Activated CD8-positive, alpha-beta T cell treated with anti-CD3 and anti-CD28 coated beads for 36 hours (primary cell): Measurements from ENCODE around the gene SND1. TPM values are rescaled to one million over a fixed set of nuclear protein-coding genes. Genes with fewer than 3 reads are reported as not detected.

Experiments
- ATAC-seq: fragments of 200-7000 bp; cut with Tn5 transposase; one replicate; pipeline ENCODE4 v1.10.0; 2021; ENCODE audit warnings: mild to moderate bottlenecking, moderate library complexity
- CTCF ChIA-PET: fragments of 350-600 bp; sonication (Branson Sonifier 250); formaldehyde crosslinking; loops from one replicate; lab custom pipeline; 2021; ENCODE audit warnings: antibody characterized with exemption; lab: Charles Lee
- POLR2A ChIA-PET: fragments of 350-600 bp; sonication (Branson Sonifier 250); formaldehyde crosslinking; loops from one replicate; lab custom pipeline; 2021; ENCODE audit warnings: antibody characterized with exemption; lab: Charles Lee
- DNase-seq: peaks from one replicate; pipeline ENCODE4 v3.0.0-alpha.2; 2020
- H3K27ac Mint-ChIP-seq: one replicate; pipeline ENCODE4 v1.8.0; 2021; ENCODE audit warnings: mild to moderate bottlenecking, mixed read lengths
- H3K27me3 Mint-ChIP-seq: one replicate; pipeline ENCODE4 v1.8.0; 2021; ENCODE audit warnings: mixed read lengths
- H3K36me3 Mint-ChIP-seq: one replicate; pipeline ENCODE4 v1.8.0; 2021; ENCODE audit warnings: low read depth, mixed read lengths
- H3K4me1 Mint-ChIP-seq: one replicate; pipeline ENCODE4 v1.8.0; 2021; ENCODE audit warnings: low read depth, mixed read lengths
- H3K4me3 Mint-ChIP-seq: one replicate; pipeline ENCODE4 v1.8.0; 2021; ENCODE audit warnings: mild to moderate bottlenecking, moderate library complexity, mixed read lengths
- H3K9me3 Mint-ChIP-seq: one replicate; pipeline ENCODE4 v1.8.0; 2021; ENCODE audit warnings: mixed read lengths
- intact Hi-C: fragments of 100-400 bp; cut with micrococcal nuclease; formaldehyde crosslinking; loops from one replicate; pipeline ENCODE4 v1.10.0; 2022
- total RNA-seq, 2 experiments: library from RNA; stranded (reverse); gene quantifications; one replicate each; pipeline ENCODE4 v1.2.3, GENCODE V29; 2021
- TF ChIP-seq, protein P1 (sequence below): fragments of 200-600 bp; IDR thresholded peaks from one replicate; pipeline ENCODE4 v1.8.0; 2022; ENCODE audit warnings: antibody characterized with exemption, mild to moderate bottlenecking

The SND1 gene
- total RNA-seq, 2 experiments from 2014 or later = 206 to 208 TPM

- POLR2A ChIA-PET = interaction anchor here (0.5 kb wide), 1 partner anchor 105 kb away, joined by 3 read pairs; no protein-coding TSS in a partner anchor
- TF ChIP-seq, protein P1, sequence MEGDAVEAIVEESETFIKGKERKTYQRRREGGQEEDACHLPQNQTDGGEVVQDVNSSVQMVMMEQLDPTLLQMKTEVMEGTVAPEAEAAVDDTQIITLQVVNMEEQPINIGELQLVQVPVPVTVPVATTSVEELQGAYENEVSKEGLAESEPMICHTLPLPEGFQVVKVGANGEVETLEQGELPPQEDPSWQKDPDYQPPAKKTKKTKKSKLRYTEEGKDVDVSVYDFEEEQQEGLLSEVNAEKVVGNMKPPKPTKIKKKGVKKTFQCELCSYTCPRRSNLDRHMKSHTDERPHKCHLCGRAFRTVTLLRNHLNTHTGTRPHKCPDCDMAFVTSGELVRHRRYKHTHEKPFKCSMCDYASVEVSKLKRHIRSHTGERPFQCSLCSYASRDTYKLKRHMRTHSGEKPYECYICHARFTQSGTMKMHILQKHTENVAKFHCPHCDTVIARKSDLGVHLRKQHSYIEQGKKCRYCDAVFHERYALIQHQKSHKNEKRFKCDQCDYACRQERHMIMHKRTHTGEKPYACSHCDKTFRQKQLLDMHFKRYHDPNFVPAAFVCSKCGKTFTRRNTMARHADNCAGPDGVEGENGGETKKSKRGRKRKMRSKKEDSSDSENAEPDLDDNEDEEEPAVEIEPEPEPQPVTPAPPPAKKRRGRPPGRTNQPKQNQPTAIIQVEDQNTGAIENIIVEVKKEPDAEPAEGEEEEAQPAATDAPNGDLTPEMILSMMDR = no peak
- peaks cover 39% of the 10 kb centered on the region for H3K4me1 Mint-ChIP-seq
- H3K27me3 Mint-ChIP-seq = no peaks in the 10 kb centered on the region
- CTCF ChIA-PET = no interaction called here
- no peak overlapping the region for H3K4me3 Mint-ChIP-seq
- intact Hi-C loops = no loop called here
- DNase-seq (no peak), ATAC-seq (no peak)
- H3K36me3 Mint-ChIP-seq = peaks cover 32% of the 10 kb centered on the region
- no peaks in the 10 kb centered on the region for H3K9me3 Mint-ChIP-seq
- peak overlapping the region; percentile 27 for H3K27ac Mint-ChIP-seq
Observed at GRCh38 chr7:127766831-127767459, 115.0 kb downstream of the SND1 start.

DNA sequence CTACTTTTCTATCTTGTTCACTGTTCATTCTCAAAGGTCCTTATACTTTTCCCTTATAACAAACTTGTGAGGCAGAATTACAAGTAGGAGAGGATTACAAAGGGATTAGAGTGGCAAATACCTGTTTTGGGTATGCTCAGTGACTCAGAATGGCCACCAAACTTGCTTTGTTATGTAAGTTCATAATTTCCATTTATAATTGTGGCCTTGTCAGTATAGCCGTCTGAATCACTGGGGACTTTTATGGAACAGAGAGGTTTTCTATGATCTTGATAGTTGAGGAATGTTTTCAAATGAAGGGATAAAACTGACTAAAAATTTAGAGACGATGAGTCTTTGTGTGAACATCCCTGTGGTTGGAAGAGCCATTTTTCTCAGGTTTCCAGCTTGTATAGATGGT, 116.2 kb downstream of the SND1 start:
- peaks cover 27% of the 10 kb centered on the region for H3K36me3 Mint-ChIP-seq
- no peak for ATAC-seq
- no peak for DNase-seq
- no peak overlapping the region for H3K27ac Mint-ChIP-seq
- H3K9me3 Mint-ChIP-seq = no peaks in the 10 kb centered on the region
- POLR2A ChIA-PET = no interaction called here
- CTCF ChIA-PET = no interaction called here
- H3K4me3 Mint-ChIP-seq = no peak overlapping the region
- intact Hi-C loops = no loop called here
- H3K27me3 Mint-ChIP-seq = no peaks in the 10 kb centered on the region
- TF ChIP-seq, protein P1 = no peak
- peaks cover 33% of the 10 kb centered on the region for H3K4me1 Mint-ChIP-seq

DNA sequence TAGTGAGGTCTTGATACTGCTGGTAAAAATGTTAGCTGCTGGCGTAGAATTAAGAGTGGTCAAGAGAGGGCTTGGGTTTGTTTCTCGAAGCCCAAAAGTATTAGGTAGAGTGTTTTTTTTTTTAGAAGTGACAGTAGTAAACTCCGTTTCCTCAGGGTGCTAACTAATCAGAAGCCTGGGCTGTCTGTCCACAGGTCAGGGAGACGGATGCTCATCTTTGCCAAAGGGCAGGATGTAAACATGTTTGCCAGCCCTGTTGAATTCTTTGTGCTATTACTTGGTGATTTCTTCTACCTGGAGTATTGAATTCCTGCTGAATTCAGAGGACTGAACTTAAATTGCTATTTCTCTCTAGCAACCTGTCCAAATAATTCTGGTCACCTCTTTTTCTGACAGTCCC, 117.1 kb downstream of the SND1 start:
- Mint-ChIP-seq H3K9me3 (no peaks in the 10 kb centered on the region), H3K27me3 (no peaks in the 10 kb centered on the region)

GRCh38 chr7:127769696-127770400, 117.9 kb downstream of the SND1 start:
- POLR2A ChIA-PET = no interaction called here
- no peaks in the 10 kb centered on the region for H3K27me3 Mint-ChIP-seq
- intact Hi-C loops = no loop called here
- H3K27ac Mint-ChIP-seq = no peak overlapping the region
- H3K4me3 Mint-ChIP-seq = no peak overlapping the region
- no peak for DNase-seq
- TF ChIP-seq, protein P1 = no peak
- CTCF ChIA-PET = no interaction called here
- no peaks in the 10 kb centered on the region for H3K9me3 Mint-ChIP-seq
- no peak for ATAC-seq
- peaks cover 36% of the 10 kb centered on the region for H3K4me1 Mint-ChIP-seq
- H3K36me3 Mint-ChIP-seq = peaks cover 28% of the 10 kb centered on the region

More for the DNA sequence above, 117.1 kb downstream of the SND1 start:
- peaks cover 33% of the 10 kb centered on the region for H3K4me1 Mint-ChIP-seq
- ChIA-PET CTCF (no interaction called here), POLR2A (no interaction called here)
- peaks cover 31% of the 10 kb centered on the region for H3K36me3 Mint-ChIP-seq
- DNase-seq (no peak), ATAC-seq (no peak)
- no peak overlapping the region for H3K27ac Mint-ChIP-seq
- intact Hi-C loops = no loop called here
- no peak overlapping the region for H3K4me3 Mint-ChIP-seq
- TF ChIP-seq, protein P1 = no peak

DNA sequence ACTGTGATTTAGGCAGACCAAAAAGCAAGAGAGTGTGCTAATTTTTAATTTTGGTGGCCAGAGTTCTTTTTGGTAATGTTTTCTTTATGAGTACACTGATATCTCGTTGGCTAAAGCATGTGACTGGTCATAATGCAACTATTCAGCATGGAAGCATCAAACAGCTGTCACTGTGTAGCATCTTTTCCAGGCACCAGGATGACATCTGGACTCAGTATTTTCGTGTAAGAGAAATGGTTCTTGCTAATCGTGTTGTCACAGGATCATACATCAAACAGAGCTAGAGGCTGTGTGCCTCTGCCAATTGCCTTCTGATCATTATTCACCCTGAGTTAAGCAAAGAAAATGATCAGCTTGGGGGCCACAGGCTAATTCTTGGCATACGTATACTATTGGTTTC, 118.9 kb downstream of the SND1 start:
- Mint-ChIP-seq H3K4me3 (no peak overlapping the region), H3K4me1 (peaks cover 32% of the 10 kb centered on the region), H3K27ac (no peak overlapping the region), H3K36me3 (peaks cover 19% of the 10 kb centered on the region), H3K9me3 (no peaks in the 10 kb centered on the region), H3K27me3 (no peaks in the 10 kb centered on the region)
- ChIA-PET POLR2A (no interaction called here), CTCF (interaction anchor here (0.6 kb wide), 1 partner anchor 10 kb away, joined by 3 read pairs; no protein-coding TSS in a partner anchor)
- TF ChIP-seq, protein P1 = no peak
- DNase-seq (no peak), ATAC-seq (no peak)
- intact Hi-C loops = no loop called here
